Measurements from ENCODE around the gene PPOX.

Gene PPOX

DNA sequence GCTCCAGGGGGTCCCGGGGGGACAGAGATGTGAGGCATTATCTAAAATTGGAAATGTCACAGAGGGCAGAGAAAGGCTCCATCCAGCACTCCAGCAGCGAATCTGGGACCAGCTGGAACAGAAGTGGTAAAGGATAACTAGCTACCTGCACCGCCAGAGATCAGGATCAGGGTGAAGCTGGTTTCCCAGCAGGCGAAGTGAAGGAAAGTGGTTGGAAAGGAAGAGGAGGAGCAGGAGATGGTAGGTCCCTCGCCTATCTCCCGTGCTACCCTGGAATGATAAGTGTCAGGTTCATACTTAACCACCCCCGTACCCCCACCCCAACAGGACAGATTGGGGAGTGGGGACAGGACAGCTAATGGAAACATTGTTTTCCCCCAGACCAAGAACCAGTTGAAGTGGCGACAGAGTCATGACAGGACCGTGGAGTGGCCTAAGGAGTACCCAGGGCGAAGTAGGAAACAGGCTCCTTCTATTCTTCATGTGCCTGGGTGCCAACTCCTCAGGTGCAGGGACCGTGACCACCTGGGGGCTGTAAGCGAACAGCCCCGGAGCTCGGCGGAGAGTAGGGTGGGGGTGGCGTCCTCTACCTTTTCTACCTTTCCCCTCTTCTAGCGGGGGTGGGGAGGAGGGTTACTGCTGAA, 10.4 kb downstream of the PPOX start:
- no peak for DNase-seq (ENCODE audit: low spot score)

DNA sequence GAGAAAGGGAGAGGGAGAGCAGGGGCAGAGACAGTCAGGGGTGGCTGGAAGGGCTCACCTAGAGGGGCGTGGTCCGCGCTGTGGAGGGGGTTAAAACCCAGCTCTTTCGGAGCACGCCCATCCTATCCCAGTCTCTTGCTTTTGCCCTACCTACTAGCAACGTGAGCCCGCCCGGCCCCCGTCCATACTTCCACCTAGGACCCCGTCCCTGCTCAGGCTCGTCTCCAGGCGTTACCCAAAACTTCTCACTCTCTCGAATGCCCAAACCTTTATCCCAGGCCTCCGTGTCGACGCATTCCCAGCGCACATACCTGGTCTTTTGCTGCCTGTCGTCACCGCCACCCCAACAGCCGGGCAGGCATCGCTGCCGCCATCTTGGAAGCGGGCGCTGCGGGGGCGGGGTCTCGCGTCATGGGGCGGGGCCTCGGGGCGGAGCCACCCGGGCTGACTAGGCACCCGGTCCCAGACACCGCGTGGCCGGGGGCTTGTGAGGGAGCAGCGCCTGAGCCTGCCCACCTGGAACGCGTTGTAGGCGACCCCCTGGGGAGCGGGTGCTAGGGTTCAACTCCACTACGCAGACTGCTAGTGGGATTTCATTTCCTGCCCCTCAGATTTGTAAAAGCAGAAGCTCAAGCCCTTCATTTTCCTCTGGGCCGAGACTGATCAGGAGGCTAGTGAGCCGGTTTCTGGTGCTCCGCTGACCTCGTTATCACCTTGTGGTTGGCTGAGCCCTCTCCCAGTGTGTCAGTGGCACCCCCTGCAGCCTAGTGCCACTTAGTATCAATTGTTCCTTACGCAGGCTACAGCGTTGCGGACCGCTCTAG, 11.1 kb downstream of the PPOX start, which contains the start of gene B4GALT3:
Gene B4GALT3 (minus strand): TSS at position 396 of the 824 bp plus-strand sequence. CDS start 1,447 bp downstream, outside the sequence.
- peak; percentile 96 for DNase-seq (ENCODE audit: low spot score)

DNA sequence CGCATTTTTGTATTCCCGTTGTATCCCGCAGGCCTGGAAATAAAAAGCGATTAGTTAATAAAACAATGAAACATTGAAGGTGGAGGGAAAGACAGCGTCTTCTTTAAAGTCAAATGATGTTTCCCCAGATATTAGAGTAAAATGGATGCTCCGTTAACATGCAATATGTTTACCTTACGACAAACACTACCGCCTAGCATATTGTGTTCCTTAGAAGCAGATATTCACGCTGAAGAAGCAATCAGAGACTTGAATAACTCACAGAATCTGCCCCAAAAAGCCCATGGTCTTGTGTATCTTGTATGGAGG, 11.7 kb downstream of the PPOX start:
- no peak for DNase-seq (ENCODE audit: low spot score)

DNA sequence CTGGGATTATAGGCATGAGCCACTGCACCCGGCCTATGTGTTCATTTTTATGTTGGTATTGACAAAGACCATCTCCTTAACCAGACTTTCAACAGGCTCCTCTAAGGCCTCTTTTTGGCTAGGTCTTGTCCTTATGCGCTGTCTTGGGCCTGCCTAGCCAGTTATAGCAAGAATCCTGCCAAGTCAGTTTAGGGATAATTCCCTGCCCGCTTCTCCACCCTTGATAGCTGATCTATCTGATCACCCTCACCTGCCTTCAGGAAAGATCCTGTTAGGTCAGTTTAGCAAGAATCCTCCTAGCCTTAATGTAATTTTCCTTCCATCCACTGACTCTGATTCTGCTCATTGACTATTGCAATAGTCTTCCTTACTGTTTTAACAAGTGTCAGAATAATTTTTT, 13.5 kb downstream of the PPOX start:
- no peak for DNase-seq (ENCODE audit: low spot score)

DNA sequence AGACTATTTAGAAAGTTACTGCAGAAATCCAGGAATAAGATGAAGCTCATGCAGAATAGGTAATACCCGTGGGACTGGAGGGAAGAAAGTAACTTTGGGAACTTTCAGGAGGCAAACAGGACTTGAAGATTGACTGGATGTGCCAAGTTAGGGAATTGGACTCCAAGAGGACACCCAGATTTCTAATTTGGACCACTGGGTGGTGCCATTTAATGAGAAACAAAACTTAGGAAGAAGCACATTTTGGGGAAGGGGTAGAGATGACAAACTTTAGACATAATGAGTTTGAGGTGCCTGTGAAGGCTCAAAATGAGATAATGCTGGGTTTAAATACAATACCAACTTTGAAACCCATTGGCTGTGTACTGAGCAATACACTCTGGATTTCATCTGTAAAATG, 14.4 kb downstream of the PPOX start:
- DNase-seq (ENCODE audit: low spot score) = no peak

DNA sequence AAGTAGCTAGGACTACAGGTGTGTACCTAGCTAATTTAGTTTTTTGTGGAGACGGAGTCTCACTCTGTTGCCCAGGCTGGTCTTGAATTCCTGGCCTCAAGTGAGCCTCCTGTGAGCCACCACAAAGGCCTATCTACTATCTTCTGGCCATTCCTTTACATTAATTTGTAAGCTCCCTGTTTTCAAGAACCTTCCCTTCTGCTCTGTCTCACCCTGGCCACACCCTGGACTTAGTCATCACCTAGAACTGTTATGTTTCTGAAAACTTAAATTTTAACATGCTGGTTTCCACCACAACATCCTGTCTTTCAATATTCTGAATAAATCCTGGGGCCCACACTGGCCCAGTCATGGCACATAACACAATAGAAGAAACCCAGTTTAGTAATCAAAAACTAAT, 16.0 kb downstream of the PPOX start:
- DNase-seq (ENCODE audit: low spot score) = no peak

DNA sequence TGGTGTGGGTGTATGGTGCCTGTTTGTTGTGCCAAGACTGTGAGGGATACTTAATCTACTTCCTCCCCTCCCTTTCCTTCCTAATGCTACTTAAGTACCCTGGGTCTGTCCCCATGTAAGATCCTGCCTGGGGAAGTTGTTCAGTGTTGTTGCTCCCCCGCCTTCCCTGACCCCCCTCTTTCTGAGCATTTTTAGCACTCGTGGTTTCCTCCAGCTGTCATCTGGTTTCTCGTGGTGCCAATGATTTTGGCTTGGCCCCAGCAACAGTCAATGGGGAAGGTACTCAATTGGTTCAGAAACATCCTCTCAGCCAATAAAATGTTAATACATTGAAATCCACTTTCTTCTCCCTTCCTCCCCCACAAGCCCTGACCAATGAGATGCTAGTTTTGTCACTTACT, 19.1 kb downstream of the PPOX start:
- DNase-seq (ENCODE audit: low spot score) = no peak

DNA sequence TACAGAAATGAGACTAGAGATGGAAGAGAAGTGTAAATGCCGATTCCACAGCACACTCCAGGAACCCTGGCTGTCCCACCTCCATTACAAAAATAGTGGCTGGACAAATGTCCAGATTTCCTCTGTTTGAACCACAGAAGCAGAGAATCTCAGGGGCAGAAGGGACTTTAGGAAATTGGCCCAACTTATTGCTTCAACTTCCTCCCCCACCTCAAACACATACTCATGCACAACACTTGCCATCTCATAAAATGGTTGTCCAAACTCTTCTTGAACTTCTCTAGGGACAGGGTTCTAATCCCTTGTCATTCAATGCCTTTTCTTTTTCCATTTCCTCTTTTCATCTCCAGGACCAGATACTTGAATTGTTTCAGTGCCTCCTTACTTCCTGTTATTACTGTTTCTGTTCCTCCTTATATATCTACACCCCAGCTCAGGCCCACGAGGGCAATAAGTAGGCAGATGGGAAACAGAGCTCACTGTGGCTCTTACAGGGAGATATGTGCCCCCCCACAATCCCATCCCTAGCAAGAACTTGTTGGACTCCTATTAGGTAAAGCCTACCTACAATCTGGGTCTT, 19.6 kb downstream of the PPOX start:
- no peak for DNase-seq (ENCODE audit: low spot score)

DNA sequence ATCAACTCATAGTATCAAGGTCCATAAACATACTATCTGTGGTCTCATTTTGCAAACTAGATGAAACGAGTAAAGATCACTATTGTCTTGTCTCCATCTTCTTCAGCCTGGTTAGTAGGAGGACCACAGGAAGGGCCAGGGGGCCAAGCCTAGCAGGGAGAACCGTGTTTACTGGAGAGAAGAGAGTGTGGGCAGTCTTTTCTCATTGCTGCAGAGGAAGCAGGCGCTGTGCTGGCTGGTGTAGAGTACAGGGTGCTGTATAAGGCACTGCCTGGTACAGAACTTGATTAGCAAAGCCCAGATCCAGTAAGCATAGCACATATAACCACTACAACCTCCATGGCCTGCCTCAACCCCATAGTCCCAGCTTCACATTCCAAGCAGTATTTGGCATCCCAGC, 21.1 kb downstream of the PPOX start:
- no peak for DNase-seq (ENCODE audit: low spot score)

DNA sequence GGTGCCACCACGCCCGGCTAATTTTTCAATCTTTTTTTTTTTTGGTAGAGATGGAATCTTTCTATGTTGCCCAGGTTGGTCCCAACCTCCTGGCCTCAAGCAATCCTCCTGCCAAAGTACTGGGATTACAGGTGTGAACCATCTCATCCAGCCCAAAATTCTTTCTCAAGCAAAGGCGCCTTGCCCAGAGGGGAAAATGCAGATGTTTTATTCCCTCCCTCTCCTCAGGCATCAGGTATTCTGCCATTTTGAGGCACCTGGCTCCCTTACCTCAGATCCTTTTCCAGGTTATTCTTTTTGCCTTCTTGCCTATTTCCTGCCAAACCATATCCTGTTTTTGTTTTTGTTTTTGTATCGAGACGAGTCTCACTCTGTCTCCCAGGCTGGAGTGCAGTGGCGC, 22.2 kb downstream of the PPOX start:
- DNase-seq (ENCODE audit: low spot score) = no peak

DNA sequence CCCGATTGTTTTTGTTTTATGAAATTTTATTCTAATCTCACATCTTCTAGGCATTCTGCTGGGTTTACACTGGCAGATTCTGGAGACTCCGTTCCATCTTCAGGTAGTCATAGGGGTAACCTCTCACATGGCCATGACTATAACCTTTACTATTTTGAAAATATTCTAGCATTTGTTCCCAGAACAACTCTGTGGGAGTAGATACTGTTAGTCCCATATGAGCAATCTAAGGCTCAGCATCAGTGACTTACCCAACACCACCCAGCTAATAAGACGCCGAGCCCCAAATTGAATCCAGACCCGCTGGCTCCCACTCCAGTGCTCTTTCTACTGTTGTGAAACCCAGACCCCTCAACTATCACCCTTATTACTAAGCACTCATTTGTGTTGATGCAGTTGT, 22.8 kb downstream of the PPOX start:
- DNase-seq (ENCODE audit: low spot score) = no peak

DNA sequence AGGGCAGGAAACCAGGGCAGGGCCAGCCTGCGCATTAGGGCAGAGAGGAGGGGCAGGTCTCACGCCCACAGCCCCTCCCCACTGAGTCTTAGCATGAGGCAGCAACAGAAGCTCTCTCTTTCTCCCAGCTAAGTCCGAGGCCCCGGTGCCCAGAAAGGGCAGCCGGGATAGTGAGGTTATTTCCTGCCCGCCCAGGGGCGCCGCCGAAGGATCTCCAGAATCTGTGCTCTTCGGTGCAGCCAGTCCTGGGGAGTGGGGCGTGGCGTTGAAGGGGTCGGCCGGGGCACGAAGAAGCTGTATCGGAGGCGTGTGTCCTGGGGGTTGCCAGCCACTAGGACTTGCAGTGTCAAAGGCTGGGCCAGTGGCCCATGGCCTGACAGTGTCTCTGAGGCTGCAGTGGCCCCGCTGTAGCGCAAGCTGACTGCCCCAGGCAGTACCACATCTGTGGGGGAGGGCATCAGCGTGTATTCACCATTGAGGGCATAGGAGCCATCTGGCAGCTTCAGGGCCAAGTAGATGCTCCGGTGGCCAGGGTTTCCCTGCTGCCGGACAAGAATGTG, 24.8 kb downstream of the PPOX start:
- DNase-seq (ENCODE audit: low spot score) = no peak

DNA sequence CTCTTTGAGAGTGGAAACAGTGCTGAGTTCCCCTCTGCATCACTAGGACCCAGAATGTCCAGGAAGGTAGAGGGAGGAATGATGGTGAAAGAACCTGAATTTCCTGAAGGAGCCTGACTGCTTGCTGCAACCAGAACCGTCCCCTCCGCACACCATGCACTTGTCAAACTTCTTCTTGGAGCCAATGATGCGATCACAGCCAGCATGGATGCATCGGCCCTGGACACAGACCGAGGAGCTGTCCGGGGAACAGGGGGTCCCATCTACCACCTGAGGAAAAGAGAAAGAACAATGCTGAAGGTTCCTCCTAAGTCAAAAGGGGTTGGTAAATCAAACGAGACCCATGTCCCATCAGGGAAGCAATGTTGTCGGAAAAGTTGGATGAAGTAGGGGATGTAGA, 25.7 kb downstream of the PPOX start:
- no peak for DNase-seq (ENCODE audit: low spot score)

DNA sequence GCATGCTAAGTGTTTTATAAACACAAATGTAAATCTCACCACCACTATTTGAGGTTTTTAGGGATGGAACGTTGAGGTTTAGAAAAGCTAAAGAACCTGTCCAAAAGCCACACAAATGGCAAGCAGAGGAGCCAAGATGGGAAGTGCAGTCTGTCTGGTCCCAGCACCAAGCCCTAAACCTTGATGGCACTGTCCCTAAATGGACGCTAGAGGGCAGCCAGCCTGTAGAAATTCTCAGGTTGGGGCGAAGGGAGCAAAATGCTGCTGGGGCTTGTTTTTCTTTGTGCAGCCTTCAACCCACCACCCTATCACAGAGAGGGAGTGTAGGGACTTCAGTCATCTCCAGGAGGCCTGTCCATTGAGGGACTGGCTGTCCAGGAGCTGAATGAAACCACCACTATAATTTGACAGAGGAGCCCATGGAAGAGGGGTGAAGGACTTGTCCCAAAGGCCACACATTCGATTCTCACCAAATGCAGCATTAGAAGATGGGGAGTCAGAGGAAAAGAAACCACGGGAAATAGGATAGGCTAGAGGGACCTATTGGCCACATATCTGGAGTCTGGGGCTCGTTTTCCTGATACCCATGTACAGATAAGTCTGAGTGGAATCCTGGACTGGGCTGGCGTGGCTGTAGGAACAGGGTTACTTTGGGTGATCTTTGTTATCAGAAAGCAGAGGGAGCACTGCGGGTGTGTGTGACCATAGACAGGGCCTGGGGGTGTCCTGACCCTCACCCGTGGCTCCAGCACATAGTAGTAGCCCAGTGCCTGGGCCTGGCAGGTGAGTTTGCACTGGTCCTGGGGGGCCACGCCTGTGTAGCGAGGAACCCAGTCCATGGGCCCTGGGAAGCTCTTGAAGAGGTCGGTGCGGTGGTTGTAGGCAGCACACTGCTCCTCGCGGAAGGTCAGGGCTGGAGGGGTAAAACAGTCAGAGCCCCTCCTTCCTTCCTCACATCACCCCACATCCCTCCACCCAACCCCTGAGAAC, 26.5 kb downstream of the PPOX start:
- DNase-seq (ENCODE audit: low spot score) = no peak

DNA sequence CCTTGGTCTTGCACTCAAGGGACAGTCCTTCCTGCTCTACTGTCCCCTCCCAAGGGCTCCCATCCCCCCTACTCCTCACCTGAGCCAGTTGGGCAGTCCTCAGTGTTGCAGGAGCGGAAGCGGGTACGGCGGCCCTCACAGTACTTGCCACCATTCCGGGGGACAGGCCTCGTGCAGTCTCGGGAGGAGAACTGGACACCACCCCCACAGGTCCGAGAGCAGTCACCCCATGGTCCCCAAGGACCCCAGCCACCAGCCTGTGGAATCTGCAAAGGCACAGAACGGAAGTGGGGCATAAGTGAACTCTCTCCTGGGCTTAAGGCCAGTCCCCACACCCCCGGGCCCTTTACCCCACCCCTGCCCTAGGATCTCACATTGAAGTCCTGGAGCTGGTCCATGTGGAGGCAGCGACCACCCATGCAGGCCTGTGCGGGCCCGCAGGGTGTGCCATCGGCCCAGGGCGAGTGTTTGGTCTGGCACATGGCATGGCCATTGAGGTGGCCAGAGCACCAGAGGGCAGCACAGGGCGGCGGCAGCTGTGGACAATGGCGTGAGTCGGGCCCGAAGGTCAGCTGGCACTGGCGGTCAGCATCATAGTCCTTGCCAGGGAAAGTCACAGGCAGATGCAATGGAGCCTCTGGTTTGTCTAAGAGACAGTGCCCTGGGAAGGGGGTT, 27.5 kb downstream of the PPOX start:
- DNase-seq (ENCODE audit: low spot score) = no peak

DNA sequence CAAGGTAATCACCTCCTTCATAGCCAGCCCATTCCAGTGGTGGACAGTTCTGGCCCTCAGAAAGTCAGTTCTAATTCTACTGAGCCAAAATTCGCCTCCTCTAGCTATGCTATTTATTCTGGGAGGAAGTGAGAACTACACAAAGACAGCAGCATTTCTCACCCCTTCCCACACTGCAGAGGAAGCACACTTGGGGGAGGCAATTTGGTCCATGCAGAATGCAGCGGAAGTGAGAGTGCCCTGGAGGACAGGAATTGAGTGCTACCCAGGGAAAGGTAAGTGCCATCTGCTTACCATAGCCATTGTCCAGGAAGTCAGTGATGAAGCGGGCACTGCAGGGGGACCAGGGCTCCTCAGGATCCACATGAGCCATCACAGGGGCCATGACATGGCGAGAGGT, 28.9 kb downstream of the PPOX start:
- DNase-seq (ENCODE audit: low spot score) = no peak

DNA sequence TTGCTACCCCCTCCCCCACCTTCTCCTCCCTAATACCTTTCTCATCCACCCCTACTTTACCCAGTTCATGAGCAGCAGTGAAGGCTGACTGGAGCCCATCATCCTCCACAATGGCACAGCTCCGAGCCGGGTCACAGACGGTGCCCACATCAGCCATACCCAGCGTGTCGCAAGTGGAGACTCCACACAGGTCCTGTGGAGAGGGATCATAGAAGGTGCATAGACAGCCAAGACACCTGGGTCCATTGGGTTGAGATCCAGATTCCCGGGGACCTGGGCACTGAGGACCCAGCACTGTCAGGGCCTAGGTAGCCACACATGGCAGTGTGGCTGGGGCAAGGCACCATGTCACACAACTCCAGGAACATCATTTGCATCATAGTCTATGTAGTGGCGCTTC, 29.9 kb downstream of the PPOX start:
- no peak for DNase-seq (ENCODE audit: low spot score)

DNA sequence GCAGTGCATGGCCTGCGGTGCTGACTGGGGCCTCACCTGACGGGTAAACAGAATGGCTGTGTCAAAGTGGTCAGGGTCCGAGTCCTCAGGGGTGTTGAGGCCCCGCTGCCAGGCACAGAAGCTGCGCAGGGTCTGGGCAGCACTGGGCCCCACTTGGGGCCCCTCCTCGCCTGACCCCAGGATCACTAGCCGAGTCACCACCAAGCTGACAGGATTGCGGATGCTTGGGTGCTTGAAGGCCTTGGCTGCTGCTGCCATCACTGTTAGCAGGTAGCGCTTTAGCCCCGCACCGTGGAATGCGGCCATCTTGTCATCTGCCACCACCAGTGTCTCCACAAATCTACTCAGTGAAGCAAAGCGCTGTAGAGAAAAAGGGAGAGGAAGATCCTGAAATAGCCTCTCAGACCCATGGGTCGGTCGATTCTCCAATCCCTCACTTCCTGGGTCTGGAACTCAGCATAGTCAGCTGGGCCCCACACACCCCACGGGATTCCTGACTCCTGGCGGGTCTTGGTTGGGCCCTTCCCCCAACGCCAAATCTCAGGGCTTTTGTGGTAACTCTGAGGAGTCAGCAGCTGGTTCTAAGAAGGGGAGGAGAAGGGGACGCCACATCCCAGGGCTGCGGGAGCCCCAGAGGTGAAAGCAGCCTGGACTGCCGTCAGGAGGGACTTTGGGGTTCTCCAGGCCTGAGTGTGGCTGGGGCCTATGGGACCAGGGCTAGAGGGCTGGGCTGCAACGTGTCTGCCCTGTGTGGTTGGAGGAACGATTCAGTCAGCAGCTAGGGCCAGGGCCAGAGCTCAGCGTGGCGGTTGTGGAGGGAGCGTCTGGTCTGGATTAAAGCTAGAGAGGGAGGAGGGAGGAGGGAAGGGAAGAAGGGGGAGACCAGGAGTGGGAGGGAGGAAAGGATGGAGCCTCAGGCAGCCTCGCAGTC, 30.6 kb downstream of the PPOX start:
- DNase-seq (ENCODE audit: low spot score) = peak; percentile 88

DNA sequence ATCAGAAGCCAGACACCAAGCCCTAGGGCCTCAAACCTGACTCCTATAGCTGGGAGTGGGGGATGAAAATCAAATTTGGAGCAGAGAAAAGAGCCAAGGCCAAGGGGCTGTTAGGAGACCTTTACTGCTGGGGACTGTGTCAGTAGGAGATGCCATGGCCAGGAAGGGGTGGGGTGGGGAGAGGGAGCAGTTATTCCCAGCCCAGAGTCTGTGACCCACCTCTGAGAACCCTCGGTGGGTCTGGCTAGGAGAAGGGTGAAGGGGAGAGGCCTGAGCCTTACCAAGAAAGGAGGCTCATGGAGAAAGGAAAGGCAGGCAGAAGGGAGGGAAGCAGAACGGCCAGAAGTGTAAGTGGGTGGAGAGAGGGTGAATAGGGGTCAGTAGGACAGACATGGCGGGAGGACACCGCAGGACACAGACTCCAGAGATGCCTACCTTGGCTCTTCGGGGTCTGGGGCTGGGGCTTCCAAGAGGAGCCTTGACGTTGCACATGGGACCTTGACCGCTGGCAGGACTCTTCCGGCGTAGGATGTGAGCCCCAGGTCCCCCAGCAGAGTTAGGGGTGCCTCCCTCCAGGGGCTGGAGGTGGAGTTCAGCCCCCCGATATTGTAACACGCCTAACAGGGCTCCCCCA, 31.5 kb downstream of the PPOX start:
- no peak for DNase-seq (ENCODE audit: low spot score)
